PC-3 (cell line): ENCODE data around the gene USP40. TPM values are rescaled to one million over a fixed set of nuclear protein-coding genes. Genes with fewer than 3 reads are reported as not detected.

Source experiments
- ATAC-seq: fragments of 200-7000 bp; cut with Tn5 transposase; 2 replicates; pipeline ENCODE4 v1.9.1; 2020; ENCODE audit warnings: mild to moderate bottlenecking, moderate library complexity
- BruUV-seq: library from RNA; stranded (reverse); fragments of 400-500 nt; replicated peaks from 2 replicates; lab custom pipeline; 2021; lab: Mats Ljungman, UMichigan
- CTCF ChIA-PET: fragments of 300-600 bp; sonication (Branson Sonifier 250); formaldehyde crosslinking; loops from one replicate; lab custom pipeline; 2022; ENCODE audit warnings: antibody characterized with exemption; lab: Charles Lee
- POLR2A ChIA-PET: fragments of 300-600 bp; sonication (Branson Sonifier 250); formaldehyde crosslinking; loops from one replicate; lab custom pipeline; 2022; ENCODE audit warnings: antibody characterized with exemption; ENCODE audit not compliant: unreplicated experiment; lab: Charles Lee
- DNase-seq: peaks from one replicate; pipeline ENCODE4 v3.0.0-alpha.2; 2015
- H2AFZ ChIP-seq: fragments of 300-600 bp; sonication (generic); 2 replicates; pipeline ENCODE4 v1.6.0; 2016; ENCODE audit warnings: antibody characterized with exemption, low read length
- H3F3A ChIP-seq: fragments of 300-600 bp; sonication (generic); one replicate; pipeline ENCODE4 v1.6.0; 2017; ENCODE audit warnings: antibody characterized with exemption, low read length, control low read depth, mild to moderate bottlenecking; ENCODE audit not compliant: unreplicated experiment
- H3K27ac ChIP-seq: fragments of 300-600 bp; sonication (generic); 2 replicates; pipeline ENCODE4 v1.5.1; 2016; ENCODE audit warnings: mild to moderate bottlenecking, low read length
- H3K27me3 ChIP-seq: fragments of 300-600 bp; sonication (generic); 2 replicates; pipeline ENCODE4 v1.6.1; 2016; ENCODE audit warnings: low read length, mixed read lengths
- H3K36me3 ChIP-seq: fragments of 300-600 bp; sonication (generic); 2 replicates; pipeline ENCODE4 v1.6.1; 2016; ENCODE audit warnings: low read depth, mixed run types, low read length, mixed read lengths
- H3K4me1 ChIP-seq: fragments of 300-600 bp; sonication (generic); 2 replicates; pipeline ENCODE4 v1.5.1; 2016; ENCODE audit warnings: low read length; ENCODE audit not compliant: insufficient read depth
- H3K4me2 ChIP-seq: fragments of 300-600 bp; sonication (generic); 2 replicates; pipeline ENCODE4 v1.6.0; 2016; ENCODE audit warnings: low read length
- H3K4me3 ChIP-seq: fragments of 300-600 bp; sonication (generic); 2 replicates; pipeline ENCODE4 v1.5.1; 2016; ENCODE audit warnings: mild to moderate bottlenecking, low read length, mixed read lengths
- H3K79me2 ChIP-seq: fragments of 300-600 bp; sonication (generic); 2 replicates; pipeline ENCODE4 v1.6.1; 2017; ENCODE audit warnings: low read length, mixed read lengths
- H3K9ac ChIP-seq: fragments of 300-600 bp; sonication (generic); 2 replicates; pipeline ENCODE4 v1.6.0; 2016; ENCODE audit warnings: mild to moderate bottlenecking, low read length
- H3K9me2 ChIP-seq: fragments of 300-600 bp; sonication (generic); replicated peaks from 2 replicates; pipeline ENCODE4 v1.6.1; 2016; ENCODE audit warnings: mixed run types, low read length, mixed read lengths
- H3K9me3 ChIP-seq: fragments of 300-600 bp; sonication (generic); 2 replicates; pipeline ENCODE4 v1.6.1; 2016; ENCODE audit warnings: low read length, mixed read lengths
- H4K20me1 ChIP-seq: fragments of 300-600 bp; sonication (generic); 2 replicates; pipeline ENCODE4 v1.6.1; 2016; ENCODE audit warnings: low read length, mixed read lengths
- EZH2 ChIP-seq: fragments of 300-600 bp; sonication (generic); IDR thresholded peaks from one replicate; pipeline ENCODE4 v1.6.1; 2017; ENCODE audit warnings: antibody characterized with exemption, mild to moderate bottlenecking, low read length; ENCODE audit not compliant: unreplicated experiment
- EZH2phosphoT487 ChIP-seq: fragments of 300-600 bp; sonication (generic); IDR thresholded peaks from 2 replicates; pipeline ENCODE4 v1.6.1; 2018; ENCODE audit warnings: mild to moderate bottlenecking, antibody characterized with exemption, low read length, borderline replicate concordance
- intact Hi-C: fragments of 100-400 bp; cut with micrococcal nuclease; formaldehyde crosslinking; loops from 2 replicates; pipeline ENCODE4 v1.9.0; 2023
- total RNA-seq: library from RNA; depleted of rRNA; stranded (reverse); fragments of >200 nt; gene quantifications from 2 replicates; pipeline ENCODE4 v1.2.3, GENCODE V29; 2014
- TF ChIP-seq, protein P1 (sequence below): fragments of 300-600 bp; sonication (generic); conservative IDR thresholded peaks from 2 replicates; pipeline ENCODE4 v1.5.1; 2017; ENCODE audit warnings: antibody characterized with exemption, low read depth, mild to moderate bottlenecking, low read length

USP40 gene
- total RNA-seq, 1 experiment from 2014 or later, result 32.1 TPM

DNA sequence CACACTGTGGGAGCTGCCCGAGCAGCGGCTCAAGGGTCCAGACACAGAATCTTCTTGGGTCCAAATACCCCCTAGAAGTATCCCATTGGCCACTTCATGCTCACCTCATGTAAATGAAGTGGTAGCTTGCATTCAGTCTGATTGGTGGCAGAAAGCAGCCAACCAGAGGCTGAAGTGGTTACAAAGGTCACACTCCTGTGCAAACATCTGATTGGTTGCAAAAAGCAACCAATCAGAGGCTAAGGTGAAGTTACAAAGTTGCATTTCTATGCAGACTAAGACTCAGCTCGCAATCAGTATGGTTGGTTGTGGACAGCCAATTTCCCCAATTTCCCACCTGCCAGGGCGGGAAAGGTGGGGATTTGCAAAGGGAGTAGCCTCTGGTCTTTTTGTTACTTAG is 118.0 kb downstream of the USP40 start:
- ATAC-seq (peak; percentile 26), DNase-seq (no peak)
- POLR2A ChIA-PET, result interaction anchor here (1.0 to 1.1 kb wide), 2 partner anchors 103 to 384 kb away, joined by 3 to 9 read pairs; no protein-coding TSS in a partner anchor
- H3K79me2 ChIP-seq, result no peaks in the 10 kb centered on the region
- no peaks in the 10 kb centered on the region for H3K27me3 ChIP-seq
- no TSS peak for BruUV-seq
- H3K9me3 ChIP-seq, result no peaks in the 10 kb centered on the region
- H4K20me1 ChIP-seq, result no peaks in the 10 kb centered on the region
- H3K4me1 ChIP-seq, result 0 out of 2 replicates have a peak, but pooled peaks cover 3% of the 10 kb centered on the region
- no peaks in the 10 kb centered on the region for H3K9me2 ChIP-seq
- H3K4me3 ChIP-seq, result no peak overlapping the region
- H3F3A ChIP-seq, result no peaks in the 10 kb centered on the region
- H3K9ac ChIP-seq, result no peak overlapping the region
- no peak overlapping the region for H3K27ac ChIP-seq
- peaks cover 73% of the 10 kb centered on the region for H3K36me3 ChIP-seq
- TF ChIP-seq EZH2, result no peak
- no peak for TF ChIP-seq EZH2phosphoT487
- no peak overlapping the region for H3K4me2 ChIP-seq
- H2AFZ ChIP-seq, result no peak overlapping the region
- CTCF ChIA-PET, result interaction anchor here (0.6 to 1.2 kb wide), 3 partner anchors 38 to 384 kb away, joined by 3 to 12 read pairs (median 4); no protein-coding TSS in a partner anchor
- intact Hi-C loops, result loop anchor here (2.0 to 10.0 kb wide), 3 partner anchors 32 to 194 kb away; partner anchors contain the start of gene ATG16L1

GRCh38 chr2:233448220-233448559 is 118.4 kb downstream of the USP40 start:
- H3K27me3 ChIP-seq, result no peaks in the 10 kb centered on the region
- ChIA-PET POLR2A (no interaction called here), CTCF (interaction anchor here (0.6 kb wide), 2 partner anchors 343 to 384 kb away, joined by 3 to 8 read pairs; no protein-coding TSS in a partner anchor)
- ATAC-seq (peak; percentile 42), DNase-seq (peak; percentile 17)
- TF ChIP-seq EZH2phosphoT487 (no peak), EZH2 (no peak)
- TF ChIP-seq, protein P1, sequence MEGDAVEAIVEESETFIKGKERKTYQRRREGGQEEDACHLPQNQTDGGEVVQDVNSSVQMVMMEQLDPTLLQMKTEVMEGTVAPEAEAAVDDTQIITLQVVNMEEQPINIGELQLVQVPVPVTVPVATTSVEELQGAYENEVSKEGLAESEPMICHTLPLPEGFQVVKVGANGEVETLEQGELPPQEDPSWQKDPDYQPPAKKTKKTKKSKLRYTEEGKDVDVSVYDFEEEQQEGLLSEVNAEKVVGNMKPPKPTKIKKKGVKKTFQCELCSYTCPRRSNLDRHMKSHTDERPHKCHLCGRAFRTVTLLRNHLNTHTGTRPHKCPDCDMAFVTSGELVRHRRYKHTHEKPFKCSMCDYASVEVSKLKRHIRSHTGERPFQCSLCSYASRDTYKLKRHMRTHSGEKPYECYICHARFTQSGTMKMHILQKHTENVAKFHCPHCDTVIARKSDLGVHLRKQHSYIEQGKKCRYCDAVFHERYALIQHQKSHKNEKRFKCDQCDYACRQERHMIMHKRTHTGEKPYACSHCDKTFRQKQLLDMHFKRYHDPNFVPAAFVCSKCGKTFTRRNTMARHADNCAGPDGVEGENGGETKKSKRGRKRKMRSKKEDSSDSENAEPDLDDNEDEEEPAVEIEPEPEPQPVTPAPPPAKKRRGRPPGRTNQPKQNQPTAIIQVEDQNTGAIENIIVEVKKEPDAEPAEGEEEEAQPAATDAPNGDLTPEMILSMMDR, result peak; percentile 50
- H3K4me2 ChIP-seq, result no peak overlapping the region
- no peak overlapping the region for H3K9ac ChIP-seq
- 0 out of 2 replicates have a peak, but pooled peaks cover 3% of the 10 kb centered on the region for H3K4me1 ChIP-seq
- intact Hi-C loops, result loop anchor here (2.0 to 10.0 kb wide), 3 partner anchors 33 to 193 kb away; partner anchors contain the start of gene ATG16L1
- H2AFZ ChIP-seq, result no peak overlapping the region
- no peaks in the 10 kb centered on the region for H3K9me3 ChIP-seq
- H3K9me2 ChIP-seq, result no peaks in the 10 kb centered on the region
- BruUV-seq, result no TSS peak
- H3K36me3 ChIP-seq, result peaks cover 70% of the 10 kb centered on the region
- H3K4me3 ChIP-seq, result no peak overlapping the region
- no peak overlapping the region for H3K27ac ChIP-seq
- no peaks in the 10 kb centered on the region for H3F3A ChIP-seq
- no peaks in the 10 kb centered on the region for H4K20me1 ChIP-seq
- H3K79me2 ChIP-seq, result no peaks in the 10 kb centered on the region

GRCh38 chr2:233447506-233448219 is 118.9 kb downstream of the USP40 start:
- ChIA-PET POLR2A (no interaction called here), CTCF (interaction anchor here (0.6 kb wide), 1 partner anchor 385 kb away, joined by 8 read pairs; no protein-coding TSS in a partner anchor)

More at GRCh38 chr2:233447506-233448219, 118.9 kb downstream of the USP40 start:
- Histone ChIP-seq H3K36me3 (peaks cover 69% of the 10 kb centered on the region), H3F3A (no peaks in the 10 kb centered on the region), H3K9me3 (no peaks in the 10 kb centered on the region), H3K4me3 (no peak overlapping the region), H3K4me1 (0 out of 2 replicates have a peak, but pooled peaks cover 3% of the 10 kb centered on the region), H2AFZ (no peak overlapping the region), H3K27ac (no peak overlapping the region), H4K20me1 (no peaks in the 10 kb centered on the region), H3K9ac (no peak overlapping the region), H3K27me3 (no peaks in the 10 kb centered on the region), H3K9me2 (no peaks in the 10 kb centered on the region), H3K79me2 (no peaks in the 10 kb centered on the region), H3K4me2 (no peak overlapping the region)
- DNase-seq, result no peak
- intact Hi-C loops, result loop anchor here (2.0 to 10.0 kb wide), 3 partner anchors 33 to 193 kb away; partner anchors contain the start of gene ATG16L1
- no TSS peak for BruUV-seq
- ATAC-seq, result no peak
- TF ChIP-seq, protein P1, result no peak
- TF ChIP-seq EZH2phosphoT487 (no peak), EZH2 (no peak)
